ENCODE measurements around the gene OR8B4.
"Not testable (repeated sequence)": the region's sequence is repeated elsewhere in the genome, so short reads cannot be mapped to it uniquely, and the experiment has no call there.

The OR8B4 gene, protein sequence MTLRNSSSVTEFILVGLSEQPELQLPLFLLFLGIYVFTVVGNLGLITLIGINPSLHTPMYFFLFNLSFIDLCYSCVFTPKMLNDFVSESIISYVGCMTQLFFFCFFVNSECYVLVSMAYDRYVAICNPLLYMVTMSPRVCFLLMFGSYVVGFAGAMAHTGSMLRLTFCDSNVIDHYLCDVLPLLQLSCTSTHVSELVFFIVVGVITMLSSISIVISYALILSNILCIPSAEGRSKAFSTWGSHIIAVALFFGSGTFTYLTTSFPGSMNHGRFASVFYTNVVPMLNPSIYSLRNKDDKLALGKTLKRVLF

DNA sequence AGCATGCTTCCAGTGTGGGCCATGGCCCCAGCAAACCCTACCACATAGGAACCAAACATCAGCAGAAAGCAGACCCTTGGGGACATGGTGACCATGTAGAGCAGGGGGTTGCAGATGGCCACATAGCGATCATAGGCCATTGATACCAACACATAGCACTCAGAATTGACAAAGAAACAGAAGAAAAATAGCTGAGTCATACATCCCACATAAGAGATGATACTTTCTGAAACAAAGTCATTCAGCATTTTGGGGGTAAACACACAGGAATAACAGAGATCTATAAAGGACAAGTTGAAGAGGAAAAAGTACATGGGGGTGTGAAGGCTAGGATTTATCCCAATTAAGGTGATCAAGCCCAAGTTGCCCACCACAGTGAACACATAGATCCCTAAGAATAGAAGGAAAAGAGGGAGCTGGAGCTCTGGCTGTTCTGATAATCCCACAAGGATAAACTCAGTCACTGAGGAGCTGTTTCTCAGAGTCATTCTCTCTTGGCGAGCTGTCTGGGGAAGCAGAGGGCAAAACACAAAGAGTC, at the start of gene OR8B4:
Gene OR8B4, minus strand, starts transcription at position 488 of the 538 bp plus-strand sequence. Its CDS starts 0 bp downstream, at position 488.
- H3K4me3 Mint-ChIP-seq, result no peak within 1 kb of the TSS
- H3K27me3 Mint-ChIP-seq, result peaks cover 47% of the 10 kb centered on the region
- no peak for DNase-seq
- H3K9me3 Mint-ChIP-seq, result no peaks in the 10 kb centered on the region
- no peaks in the 10 kb centered on the region for H3K4me1 Mint-ChIP-seq
- no peak within 1 kb of the TSS for H3K27ac Mint-ChIP-seq
- ATAC-seq, result no peak

DNA sequence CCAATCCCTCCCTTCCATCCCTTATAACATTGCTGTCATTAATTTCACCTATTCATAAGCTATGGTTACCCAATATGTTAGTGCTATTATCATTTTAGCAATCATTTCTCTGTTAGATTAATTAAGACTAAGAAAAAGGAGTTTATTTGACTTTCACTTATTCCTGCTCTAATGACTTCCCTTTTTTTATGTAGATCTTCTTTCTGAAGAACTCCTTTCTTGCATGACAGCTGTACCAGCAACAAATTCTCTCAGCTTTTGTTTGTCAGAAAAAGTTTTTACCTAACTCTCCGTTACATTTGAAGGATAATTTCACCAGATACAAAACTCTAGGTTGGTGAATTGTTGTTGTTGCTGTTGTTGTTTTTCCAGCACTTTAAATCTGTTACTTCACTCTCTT, 49.4 kb upstream of the OR8B4 start:
- Mint-ChIP-seq H3K4me3 (no peak overlapping the region), H3K27me3 (peaks cover 11% of the 10 kb centered on the region), H3K4me1 (no peaks in the 10 kb centered on the region), H3K9me3 (no peaks in the 10 kb centered on the region), H3K27ac (no peak overlapping the region)
- ATAC-seq, result no peak
- DNase-seq, result no peak

DNA sequence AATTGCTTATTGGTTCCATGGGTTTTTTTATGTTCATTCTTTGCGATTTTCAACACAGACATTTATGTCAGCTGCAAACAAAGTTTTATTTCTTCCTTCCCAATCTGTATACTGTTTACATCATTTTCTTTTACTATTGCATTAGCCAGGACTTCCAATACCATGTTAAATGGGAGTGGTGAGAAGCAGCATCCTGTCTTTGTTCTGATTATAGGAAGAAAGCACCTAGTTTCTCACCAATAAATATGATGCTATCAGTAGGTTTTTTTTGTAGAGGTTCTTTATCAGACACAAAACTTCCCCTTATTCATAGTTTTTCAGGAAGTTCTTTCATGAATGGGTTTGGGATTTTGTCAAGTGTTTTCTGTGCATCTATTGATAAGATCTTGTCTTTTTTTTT, 48.8 kb upstream of the OR8B4 start:
- Mint-ChIP-seq H3K4me3 (no peak overlapping the region), H3K27ac (no peak overlapping the region), H3K9me3 (no peaks in the 10 kb centered on the region), H3K27me3 (peaks cover 11% of the 10 kb centered on the region), H3K4me1 (no peaks in the 10 kb centered on the region)
- DNase-seq (no peak), ATAC-seq (no peak)

GRCh38 chr11:124470561-124471227, 46.0 kb upstream of the OR8B4 start:
- peaks cover 11% of the 10 kb centered on the region for H3K27me3 Mint-ChIP-seq
- no peaks in the 10 kb centered on the region for H3K4me1 Mint-ChIP-seq
- no peak overlapping the region for H3K4me3 Mint-ChIP-seq
- DNase-seq, result no peak
- no peaks in the 10 kb centered on the region for H3K9me3 Mint-ChIP-seq
- H3K27ac Mint-ChIP-seq, result no peak overlapping the region
- ATAC-seq, result no peak

DNA sequence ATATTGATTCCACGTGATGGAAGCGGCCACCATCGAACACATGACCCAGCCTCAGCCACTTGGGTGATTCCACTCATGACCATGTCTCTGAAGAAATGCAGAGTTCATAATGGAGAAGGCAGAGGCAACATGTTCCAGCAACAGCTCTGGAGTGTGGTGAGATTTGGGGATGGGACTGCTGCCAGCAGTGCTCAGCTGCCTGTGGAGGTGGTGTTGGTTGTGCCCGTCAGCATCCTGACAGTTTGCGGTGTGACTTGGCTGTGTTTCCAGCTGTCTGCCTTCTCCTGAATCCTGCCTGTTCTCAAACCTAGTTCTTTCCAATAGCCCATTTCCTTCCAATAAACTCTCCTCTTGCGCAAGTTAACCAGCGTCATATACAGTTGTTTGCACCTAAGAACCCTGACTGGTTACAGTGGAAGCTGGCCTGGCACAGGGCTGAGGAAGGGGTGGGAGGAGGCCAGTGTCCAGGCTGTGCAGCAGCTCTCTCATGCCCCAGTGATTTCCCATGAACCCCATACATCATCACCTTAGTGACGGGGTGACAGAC, 42.8 kb upstream of the OR8B4 start:
- peaks cover 28% of the 10 kb centered on the region for H3K27me3 Mint-ChIP-seq
- no peak overlapping the region for H3K4me3 Mint-ChIP-seq
- DNase-seq (no peak), ATAC-seq (no peak)
- no peaks in the 10 kb centered on the region for H3K9me3 Mint-ChIP-seq
- H3K4me1 Mint-ChIP-seq, result no peaks in the 10 kb centered on the region
- no peak overlapping the region for H3K27ac Mint-ChIP-seq

DNA sequence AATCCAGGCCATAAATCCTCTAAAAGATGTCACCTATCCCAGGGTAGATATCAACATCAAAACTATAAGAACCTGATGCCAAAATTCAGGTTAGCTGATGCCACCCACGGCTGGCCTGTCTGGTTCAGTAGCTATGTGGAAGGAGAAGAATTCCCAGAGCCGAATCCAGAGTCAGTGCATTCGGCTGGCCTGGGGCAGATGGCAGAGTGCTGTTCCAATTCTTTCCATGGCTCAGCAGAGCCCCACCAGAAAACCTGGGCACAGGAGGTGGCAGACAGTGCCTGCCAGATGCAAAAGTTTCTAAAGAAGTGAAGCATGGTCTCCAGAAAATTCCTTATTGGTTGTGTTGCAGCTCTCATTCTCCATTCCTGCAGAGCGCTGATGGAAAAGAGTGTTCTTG, 40.7 kb upstream of the OR8B4 start:
- Mint-ChIP-seq H3K9me3 (no peaks in the 10 kb centered on the region), H3K4me1 (no peaks in the 10 kb centered on the region), H3K4me3 (no peak overlapping the region), H3K27ac (peak overlapping the region in 1 of 2 donors; percentile 38), H3K27me3 (peaks cover 30% of the 10 kb centered on the region)
- DNase-seq (no peak), ATAC-seq (no peak)

DNA sequence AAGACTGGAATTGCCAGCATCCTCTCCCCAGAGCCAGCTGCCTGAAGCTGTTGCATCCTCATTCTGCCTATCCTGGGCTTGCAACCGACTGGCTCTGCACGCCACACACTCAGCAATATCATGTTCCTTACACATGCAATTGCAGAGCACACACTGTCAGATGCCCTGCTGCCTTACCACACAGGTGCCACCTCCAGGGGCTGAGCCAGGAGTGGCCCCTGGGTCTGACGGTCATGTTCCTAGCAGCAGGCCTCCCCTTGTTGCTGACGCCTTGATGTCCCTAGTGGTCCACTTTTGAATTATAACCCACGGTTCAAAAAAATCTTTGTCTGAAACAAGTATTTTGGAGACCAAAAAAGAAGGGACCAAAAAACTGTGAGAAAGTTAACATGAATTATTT, 39.3 kb upstream of the OR8B4 start:
- Mint-ChIP-seq H3K27ac (no peak overlapping the region), H3K9me3 (no peaks in the 10 kb centered on the region), H3K4me1 (no peaks in the 10 kb centered on the region), H3K27me3 (peaks cover 30% of the 10 kb centered on the region), H3K4me3 (no peak overlapping the region)
- DNase-seq, result no peak
- no peak for ATAC-seq

- H3K9me3 Mint-ChIP-seq, result no peaks in the 10 kb centered on the region
- DNase-seq, result no peak
- peaks cover 30% of the 10 kb centered on the region for H3K27me3 Mint-ChIP-seq
- H3K4me1 Mint-ChIP-seq, result no peaks in the 10 kb centered on the region
- no peak overlapping the region for H3K4me3 Mint-ChIP-seq
- no peak overlapping the region for H3K27ac Mint-ChIP-seq
- ATAC-seq, result no peak
Observed at GRCh38 chr11:124463324-124463723, 38.7 kb upstream of the OR8B4 start.

DNA sequence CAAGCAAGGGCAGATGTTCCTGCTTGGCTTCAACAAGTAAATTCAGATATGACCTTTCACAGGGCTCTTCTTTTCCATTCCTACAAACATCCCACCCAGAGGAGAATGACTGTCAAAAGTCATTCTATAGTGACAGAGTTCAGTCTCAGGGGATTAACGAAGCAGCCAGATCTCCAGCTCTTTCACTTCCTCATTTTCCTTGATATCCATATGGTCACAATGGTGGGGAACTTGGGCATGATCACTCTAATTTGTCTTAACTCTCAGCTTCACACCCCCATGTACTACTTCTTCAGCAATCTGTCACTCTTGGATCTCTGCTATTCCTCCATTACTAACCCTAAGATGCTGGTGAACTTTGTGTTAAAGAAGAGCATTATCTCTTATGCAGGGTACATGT, 35.8 kb upstream of the OR8B4 start:
- Mint-ChIP-seq H3K4me3 (no peak overlapping the region), H3K9me3 (no peaks in the 10 kb centered on the region), H3K27ac (no peak overlapping the region), H3K4me1 (no peaks in the 10 kb centered on the region), H3K27me3 (peaks cover 29% of the 10 kb centered on the region)
- no peak for ATAC-seq
- DNase-seq, result no peak

GRCh38 chr11:124459379-124459778, 34.7 kb upstream of the OR8B4 start:
- H3K9me3 Mint-ChIP-seq, H3K4me1 Mint-ChIP-seq, H3K27ac Mint-ChIP-seq, ATAC-seq, DNase-seq, H3K4me3 Mint-ChIP-seq: not testable (repeated sequence)
- H3K27me3 Mint-ChIP-seq, result peaks cover 24% of the 10 kb centered on the region

DNA sequence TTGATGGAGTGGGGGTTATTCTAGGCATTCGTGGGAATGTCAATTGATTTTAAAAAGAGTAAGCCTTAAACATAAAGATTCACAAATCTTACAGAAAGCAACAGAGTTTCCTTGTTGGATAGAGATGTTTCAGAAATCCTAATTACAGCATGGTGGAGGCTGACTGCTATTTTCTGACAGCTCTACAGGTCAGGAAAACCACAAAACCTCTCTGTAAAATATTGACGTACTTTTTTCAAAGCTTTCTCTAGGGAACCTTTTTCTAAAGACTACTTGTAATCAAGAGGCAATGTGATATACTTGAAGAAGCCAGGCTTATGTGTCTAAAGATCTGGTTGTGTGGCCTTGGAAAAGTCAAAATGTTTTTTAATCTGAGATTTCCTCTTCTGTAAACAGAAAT, 29.9 kb upstream of the OR8B4 start:
- no peak for DNase-seq
- peaks cover 5 to 9% of the 10 kb centered on the region in 2 donors for H3K9me3 Mint-ChIP-seq
- H3K4me3 Mint-ChIP-seq, result no peak overlapping the region
- no peaks in the 10 kb centered on the region for H3K4me1 Mint-ChIP-seq
- peaks cover 7% of the 10 kb centered on the region for H3K27me3 Mint-ChIP-seq
- H3K27ac Mint-ChIP-seq, result no peak overlapping the region
- no peak for ATAC-seq

DNA sequence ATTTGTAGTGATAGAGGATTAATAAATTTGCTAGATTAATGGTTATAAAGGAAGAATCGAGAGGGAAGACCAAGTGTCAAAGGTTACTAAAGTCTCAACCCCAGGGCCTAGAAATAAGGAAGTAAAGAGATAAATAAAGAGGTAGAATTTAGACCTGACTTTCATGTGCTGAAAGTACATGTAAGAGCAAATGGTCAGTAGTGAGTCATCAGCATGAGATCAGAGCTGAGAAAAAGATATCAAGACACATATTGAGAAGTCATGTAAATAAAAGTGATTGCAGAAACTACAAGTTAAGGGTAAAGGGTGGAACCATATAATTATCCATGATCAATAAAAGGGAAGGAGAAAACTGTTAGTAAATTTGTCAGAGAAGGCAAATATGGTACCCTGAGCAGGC, 22.2 kb upstream of the OR8B4 start:
- no peak for DNase-seq
- H3K9me3 Mint-ChIP-seq, result peaks cover 5 to 9% of the 10 kb centered on the region in 2 donors
- no peak for ATAC-seq
- H3K27me3 Mint-ChIP-seq, result peaks cover 8% of the 10 kb centered on the region
- H3K4me3 Mint-ChIP-seq, result no peak overlapping the region
- H3K4me1 Mint-ChIP-seq, result no peaks in the 10 kb centered on the region
- H3K27ac Mint-ChIP-seq, result no peak overlapping the region

DNA sequence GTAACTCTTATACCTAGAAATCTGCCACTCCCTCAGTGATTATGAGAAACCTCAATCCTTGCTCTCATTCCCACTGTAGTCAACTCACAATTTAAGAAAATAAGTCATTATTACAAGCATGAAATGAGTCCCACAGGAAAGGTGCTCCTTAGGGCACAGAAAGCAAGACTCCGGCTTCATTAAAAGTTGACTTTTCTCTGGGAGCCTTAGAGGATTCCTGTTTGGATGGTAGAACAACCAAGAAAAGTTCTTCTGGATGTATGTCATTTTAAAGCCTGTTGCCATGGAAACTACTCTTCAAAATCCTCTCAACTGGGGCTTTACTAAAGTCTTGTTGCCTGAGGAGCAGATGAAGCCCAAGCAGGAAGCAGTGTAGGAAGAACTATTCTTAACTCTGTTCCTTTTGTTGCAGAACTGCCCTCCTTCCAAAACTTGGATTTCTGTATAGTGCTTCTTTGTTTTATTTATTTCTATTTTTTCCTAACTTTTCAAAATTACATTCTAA, 21.0 kb upstream of the OR8B4 start, which contains the start of gene OR8B8:
Gene OR8B8, minus strand, starts transcription at position 51 of the 505 bp plus-strand sequence. CDS start 4,611 bp downstream, outside the sequence.
- ATAC-seq, result no peak
- H3K4me1 Mint-ChIP-seq, result no peaks in the 10 kb centered on the region
- H3K27me3 Mint-ChIP-seq, result peaks cover 14% of the 10 kb centered on the region
- no peak for DNase-seq
- no peak within 1 kb of the TSS for H3K27ac Mint-ChIP-seq
- no peak within 1 kb of the TSS for H3K4me3 Mint-ChIP-seq
- H3K9me3 Mint-ChIP-seq, result peaks cover 0 to 2% of the 10 kb centered on the region in 2 donors

DNA sequence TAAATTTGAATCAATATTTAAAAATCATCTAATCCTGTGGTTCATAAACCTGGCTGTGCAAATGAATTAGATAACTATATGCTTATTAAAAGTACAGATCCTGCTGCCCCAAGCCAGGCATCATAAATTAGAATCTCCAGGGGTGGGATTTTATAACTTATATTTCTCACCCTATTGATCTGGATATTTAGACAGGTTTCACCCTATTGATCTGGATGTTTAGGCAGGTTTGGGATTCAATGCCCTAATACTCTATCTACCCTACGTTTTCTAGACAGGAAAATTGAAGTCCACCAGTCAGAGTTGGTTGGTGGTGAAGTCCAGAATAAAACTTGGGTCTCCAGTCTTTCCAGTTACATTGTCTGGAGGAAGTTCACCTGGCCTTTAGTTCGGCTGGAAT, 18.2 kb upstream of the OR8B4 start:
- peaks cover 35% of the 10 kb centered on the region for H3K27me3 Mint-ChIP-seq
- no peak overlapping the region for H3K27ac Mint-ChIP-seq
- no peaks in the 10 kb centered on the region for H3K4me1 Mint-ChIP-seq
- H3K4me3 Mint-ChIP-seq, result no peak overlapping the region
- DNase-seq (no peak), ATAC-seq (no peak)
- H3K9me3 Mint-ChIP-seq, result peaks cover 4 to 11% of the 10 kb centered on the region in 2 donors

DNA sequence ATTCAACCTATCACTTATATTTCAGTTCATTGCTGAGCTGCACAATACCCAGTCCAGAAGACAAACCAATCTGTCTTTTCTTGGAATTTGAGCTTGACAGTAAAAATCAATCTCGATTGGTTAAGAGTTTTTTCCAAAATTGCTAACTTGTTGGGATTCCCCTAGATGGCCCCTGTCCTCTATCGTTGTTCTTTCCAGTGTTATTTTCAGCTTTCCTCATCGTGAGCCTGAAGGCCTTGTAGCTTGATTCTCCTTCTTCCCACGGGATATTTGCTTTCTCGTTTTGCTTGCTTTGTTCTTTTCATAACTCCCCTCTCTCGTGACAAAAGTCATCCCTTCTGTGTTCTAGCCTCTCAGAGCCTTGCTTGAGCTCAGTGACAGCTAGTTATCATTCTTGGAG, 17.8 kb upstream of the OR8B4 start:
- no peak overlapping the region for H3K27ac Mint-ChIP-seq
- ATAC-seq, result no peak
- H3K27me3 Mint-ChIP-seq, result peaks cover 35% of the 10 kb centered on the region
- DNase-seq, result no peak
- H3K4me1 Mint-ChIP-seq, result no peaks in the 10 kb centered on the region
- H3K9me3 Mint-ChIP-seq, result peaks cover 4 to 11% of the 10 kb centered on the region in 2 donors
- no peak overlapping the region for H3K4me3 Mint-ChIP-seq

DNA sequence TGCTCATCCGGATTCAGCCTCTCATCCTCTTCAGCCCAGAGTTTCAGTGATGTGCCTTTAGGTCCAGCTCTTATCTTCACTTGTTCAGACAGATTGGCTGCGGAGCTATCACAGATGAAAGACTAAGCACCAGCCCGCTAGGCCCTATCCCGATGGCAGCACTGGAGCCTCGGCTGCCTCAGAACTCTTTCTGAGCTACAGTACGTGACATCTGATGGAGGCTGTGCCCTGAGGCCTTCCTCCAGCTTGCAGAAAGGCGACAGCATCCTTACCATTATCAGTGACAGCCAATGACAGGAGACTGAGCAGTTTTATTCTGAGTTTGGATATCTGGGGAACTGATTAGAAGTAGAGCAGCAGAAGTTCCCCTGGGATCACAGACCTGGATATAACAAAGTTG, 16.8 kb upstream of the OR8B4 start:
- Mint-ChIP-seq H3K9me3 (peaks cover 4 to 11% of the 10 kb centered on the region in 2 donors), H3K27me3 (peaks cover 35% of the 10 kb centered on the region), H3K27ac (no peak overlapping the region), H3K4me3 (no peak overlapping the region), H3K4me1 (no peaks in the 10 kb centered on the region)
- no peak for ATAC-seq
- DNase-seq, result no peak

Data from stimulated activated naive CD8-positive, alpha-beta T cell treated with anti-CD3 and anti-CD28 coated beads, Interleukin-15, amount 100 ng/mL, for 72 hours (primary cell).